ENCODE results near the gene PSMB7.

The PSMB7 gene

GRCh38 chr9:124443625-124444024 is 28.4 kb upstream of the PSMB7 start:
- H3K9me3 ChIP-seq (ENCODE audit: control insufficient read depth, insufficient read depth, low read length), result no peaks in the 10 kb centered on the region
- DNase-seq (ENCODE audit: low read depth, low spot score), result no peak
- H3K4me1 ChIP-seq (ENCODE audit: control insufficient read depth, insufficient read depth, low read length), result peaks cover 1% of the 10 kb centered on the region; the same call in 1 of the 2 replicates
- WGBS (ENCODE audit: insufficient coverage, insufficient read length), result no CpG with 5 or more reads among the region's 2 CpGs
- no peaks in the 10 kb centered on the region for H3K27me3 ChIP-seq (ENCODE audit: control insufficient read depth, insufficient read depth, low read length)
- no peak overlapping the region for H3K27ac ChIP-seq (ENCODE audit: low read length)
- no peak overlapping the region for H3K4me3 ChIP-seq (ENCODE audit: low read length)
- H3K36me3 ChIP-seq (ENCODE audit: control insufficient read depth, insufficient read depth, low read length), result no peaks in the 10 kb centered on the region

- H3K27me3 ChIP-seq (ENCODE audit: control insufficient read depth, insufficient read depth, low read length), result no peaks in the 10 kb centered on the region
- peaks cover 1% of the 10 kb centered on the region; the same call in 1 of the 2 replicates for H3K4me1 ChIP-seq (ENCODE audit: control insufficient read depth, insufficient read depth, low read length)
- WGBS (ENCODE audit: insufficient coverage, insufficient read length), result no CpG with 5 or more reads among the region's 3 CpGs
- H3K9me3 ChIP-seq (ENCODE audit: control insufficient read depth, insufficient read depth, low read length), result no peaks in the 10 kb centered on the region
- no peak overlapping the region for H3K4me3 ChIP-seq (ENCODE audit: low read length)
- no peak for DNase-seq (ENCODE audit: low read depth, low spot score)
- H3K27ac ChIP-seq (ENCODE audit: low read length), result no peak overlapping the region
- no peaks in the 10 kb centered on the region for H3K36me3 ChIP-seq (ENCODE audit: control insufficient read depth, insufficient read depth, low read length)
Measured at GRCh38 chr9:124442826-124443225, 27.6 kb upstream of the PSMB7 start.

GRCh38 chr9:124442379-124442778 is 27.1 kb upstream of the PSMB7 start:
- no peak for DNase-seq (ENCODE audit: low read depth, low spot score)
- no peaks in the 10 kb centered on the region for H3K36me3 ChIP-seq (ENCODE audit: control insufficient read depth, insufficient read depth, low read length)
- no peak overlapping the region for H3K4me3 ChIP-seq (ENCODE audit: low read length)
- no peaks in the 10 kb centered on the region for H3K9me3 ChIP-seq (ENCODE audit: control insufficient read depth, insufficient read depth, low read length)
- no peak overlapping the region for H3K27ac ChIP-seq (ENCODE audit: low read length)
- H3K4me1 ChIP-seq (ENCODE audit: control insufficient read depth, insufficient read depth, low read length), result peaks cover 1% of the 10 kb centered on the region; the same call in 1 of the 2 replicates
- H3K27me3 ChIP-seq (ENCODE audit: control insufficient read depth, insufficient read depth, low read length), result no peaks in the 10 kb centered on the region

GRCh38 chr9:124441291-124441690 is 26.0 kb upstream of the PSMB7 start:
- DNase-seq (ENCODE audit: low read depth, low spot score), result no peak
- Histone ChIP-seq H3K36me3 (ENCODE audit: control insufficient read depth, insufficient read depth, low read length) (no peaks in the 10 kb centered on the region), H3K9me3 (ENCODE audit: control insufficient read depth, insufficient read depth, low read length) (no peaks in the 10 kb centered on the region), H3K4me3 (ENCODE audit: low read length) (no peak overlapping the region), H3K27ac (ENCODE audit: low read length) (no peak overlapping the region), H3K27me3 (ENCODE audit: control insufficient read depth, insufficient read depth, low read length) (no peaks in the 10 kb centered on the region), H3K4me1 (ENCODE audit: control insufficient read depth, insufficient read depth, low read length) (no peaks in the 10 kb centered on the region)
- WGBS (ENCODE audit: insufficient coverage, insufficient read length), result no CpG with 5 or more reads among the region's 16 CpGs

- WGBS (ENCODE audit: insufficient coverage, insufficient read length), result no CpG with 5 or more reads among the region's 10 CpGs
Measured at GRCh38 chr9:124440786-124441185, 25.5 kb upstream of the PSMB7 start.

GRCh38 chr9:124439686-124440243 is 24.5 kb upstream of the PSMB7 start:
- no CpG with 5 or more reads among the region's 6 CpGs for WGBS (ENCODE audit: insufficient coverage, insufficient read length)
- H3K4me1 ChIP-seq (ENCODE audit: control insufficient read depth, insufficient read depth, low read length), result no peaks in the 10 kb centered on the region
- no peak overlapping the region for H3K4me3 ChIP-seq (ENCODE audit: low read length)
- H3K9me3 ChIP-seq (ENCODE audit: control insufficient read depth, insufficient read depth, low read length), result no peaks in the 10 kb centered on the region
- no peak overlapping the region for H3K27ac ChIP-seq (ENCODE audit: low read length)
- no peaks in the 10 kb centered on the region for H3K36me3 ChIP-seq (ENCODE audit: control insufficient read depth, insufficient read depth, low read length)
- no peak for DNase-seq (ENCODE audit: low read depth, low spot score)
- no peaks in the 10 kb centered on the region for H3K27me3 ChIP-seq (ENCODE audit: control insufficient read depth, insufficient read depth, low read length)

More at GRCh38 chr9:124440786-124441185, 25.5 kb upstream of the PSMB7 start:
- no peak for DNase-seq (ENCODE audit: low read depth, low spot score)
- no peak overlapping the region for H3K4me3 ChIP-seq (ENCODE audit: low read length)
- no peak overlapping the region for H3K27ac ChIP-seq (ENCODE audit: low read length)
- H3K9me3 ChIP-seq (ENCODE audit: control insufficient read depth, insufficient read depth, low read length), result no peaks in the 10 kb centered on the region
- no peaks in the 10 kb centered on the region for H3K36me3 ChIP-seq (ENCODE audit: control insufficient read depth, insufficient read depth, low read length)
- no peaks in the 10 kb centered on the region for H3K27me3 ChIP-seq (ENCODE audit: control insufficient read depth, insufficient read depth, low read length)
- H3K4me1 ChIP-seq (ENCODE audit: control insufficient read depth, insufficient read depth, low read length), result no peaks in the 10 kb centered on the region

GRCh38 chr9:124439086-124439485 is 23.8 kb upstream of the PSMB7 start:
- WGBS (ENCODE audit: insufficient coverage, insufficient read length), result no CpG with 5 or more reads among the region's 1 CpG

GRCh38 chr9:124438091-124438490 is 22.8 kb upstream of the PSMB7 start:
- Histone ChIP-seq H3K27ac (ENCODE audit: low read length) (no peak overlapping the region), H3K27me3 (ENCODE audit: control insufficient read depth, insufficient read depth, low read length) (no peaks in the 10 kb centered on the region), H3K9me3 (ENCODE audit: control insufficient read depth, insufficient read depth, low read length) (no peaks in the 10 kb centered on the region), H3K4me3 (ENCODE audit: low read length) (no peak overlapping the region), H3K4me1 (ENCODE audit: control insufficient read depth, insufficient read depth, low read length) (no peaks in the 10 kb centered on the region), H3K36me3 (ENCODE audit: control insufficient read depth, insufficient read depth, low read length) (no peaks in the 10 kb centered on the region)
- DNase-seq (ENCODE audit: low read depth, low spot score), result no peak
- WGBS (ENCODE audit: insufficient coverage, insufficient read length), result no CpG with 5 or more reads among the region's 9 CpGs

More at GRCh38 chr9:124439086-124439485, 23.8 kb upstream of the PSMB7 start:
- Histone ChIP-seq H3K9me3 (ENCODE audit: control insufficient read depth, insufficient read depth, low read length) (no peaks in the 10 kb centered on the region), H3K36me3 (ENCODE audit: control insufficient read depth, insufficient read depth, low read length) (no peaks in the 10 kb centered on the region), H3K27ac (ENCODE audit: low read length) (no peak overlapping the region), H3K4me1 (ENCODE audit: control insufficient read depth, insufficient read depth, low read length) (no peaks in the 10 kb centered on the region), H3K27me3 (ENCODE audit: control insufficient read depth, insufficient read depth, low read length) (no peaks in the 10 kb centered on the region), H3K4me3 (ENCODE audit: low read length) (no peak overlapping the region)
- DNase-seq (ENCODE audit: low read depth, low spot score), result no peak

- no peaks in the 10 kb centered on the region for H3K27me3 ChIP-seq (ENCODE audit: control insufficient read depth, insufficient read depth, low read length)
- no peaks in the 10 kb centered on the region for H3K4me1 ChIP-seq (ENCODE audit: control insufficient read depth, insufficient read depth, low read length)
- no peaks in the 10 kb centered on the region for H3K36me3 ChIP-seq (ENCODE audit: control insufficient read depth, insufficient read depth, low read length)
- no CpG with 5 or more reads among the region's 3 CpGs for WGBS (ENCODE audit: insufficient coverage, insufficient read length)
- H3K27ac ChIP-seq (ENCODE audit: low read length), result no peak overlapping the region
- DNase-seq (ENCODE audit: low read depth, low spot score), result no peak
- H3K4me3 ChIP-seq (ENCODE audit: low read length), result no peak overlapping the region
- no peaks in the 10 kb centered on the region for H3K9me3 ChIP-seq (ENCODE audit: control insufficient read depth, insufficient read depth, low read length)
Measured at GRCh38 chr9:124437086-124437485, 21.8 kb upstream of the PSMB7 start.

- H3K9me3 ChIP-seq (ENCODE audit: control insufficient read depth, insufficient read depth, low read length), result no peaks in the 10 kb centered on the region
- H3K4me3 ChIP-seq (ENCODE audit: low read length), result no peak overlapping the region
- H3K36me3 ChIP-seq (ENCODE audit: control insufficient read depth, insufficient read depth, low read length), result no peaks in the 10 kb centered on the region
- no peak overlapping the region for H3K27ac ChIP-seq (ENCODE audit: low read length)
- DNase-seq (ENCODE audit: low read depth, low spot score), result no peak
- H3K27me3 ChIP-seq (ENCODE audit: control insufficient read depth, insufficient read depth, low read length), result no peaks in the 10 kb centered on the region
- no peaks in the 10 kb centered on the region for H3K4me1 ChIP-seq (ENCODE audit: control insufficient read depth, insufficient read depth, low read length)
Measured at GRCh38 chr9:124436320-124436719, 21.1 kb upstream of the PSMB7 start.

- Histone ChIP-seq H3K27me3 (ENCODE audit: control insufficient read depth, insufficient read depth, low read length) (no peaks in the 10 kb centered on the region), H3K4me3 (ENCODE audit: low read length) (no peak overlapping the region), H3K9me3 (ENCODE audit: control insufficient read depth, insufficient read depth, low read length) (no peaks in the 10 kb centered on the region), H3K36me3 (ENCODE audit: control insufficient read depth, insufficient read depth, low read length) (no peaks in the 10 kb centered on the region), H3K4me1 (ENCODE audit: control insufficient read depth, insufficient read depth, low read length) (no peaks in the 10 kb centered on the region), H3K27ac (ENCODE audit: low read length) (no peak overlapping the region)
- DNase-seq (ENCODE audit: low read depth, low spot score), result no peak
- no CpG with 5 or more reads among the region's 4 CpGs for WGBS (ENCODE audit: insufficient coverage, insufficient read length)
Measured at GRCh38 chr9:124429530-124429867, 14.3 kb upstream of the PSMB7 start.
